GM12874 (cell line): ENCODE results near the gene CYP4F22.
A peak's percentile ranks its signal among the peaks of the same experiment; 100 is the strongest.

Experiments used
- CTCF ChIP-seq: IDR thresholded peaks from 2 replicates; pipeline ENCODE4 v1.5.1; 2011; ENCODE audit warnings: low read depth, mild to moderate bottlenecking, control low read depth, low read length, moderate library complexity; ENCODE audit not compliant: insufficient read depth

CYP4F22 gene

GRCh38 chr19:15508035-15508710 lies at the start of gene CYP4F22:
Gene CYP4F22, plus strand, starts transcription at chr19:15508525. Its CDS starts 16,812 bp downstream, at chr19:15525337.
- TF ChIP-seq CTCF = no peak

DNA sequence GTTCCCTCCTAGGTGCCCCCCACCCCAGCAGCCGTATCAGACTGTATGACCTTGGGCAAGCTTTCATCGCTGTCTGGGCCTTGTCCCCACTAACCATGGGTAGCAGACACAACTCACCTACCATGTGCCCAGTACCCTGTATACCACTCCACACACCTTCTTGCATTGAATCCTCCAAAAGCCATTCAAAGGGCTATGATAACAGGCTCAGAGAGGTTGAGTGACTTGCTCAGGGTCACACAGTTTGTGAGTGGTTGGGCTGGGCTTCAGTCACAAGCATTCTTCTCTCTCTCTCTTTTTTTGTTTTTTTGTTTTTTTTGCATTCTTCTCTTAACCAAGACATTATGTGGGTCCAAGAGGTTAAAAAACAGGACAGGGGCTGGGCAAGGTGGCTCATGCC lies 46.6 kb upstream of the CYP4F22 start:
- TF ChIP-seq CTCF = no peak

GRCh38 chr19:15463861-15464371 lies 44.4 kb upstream of the CYP4F22 start:
- 0 out of 2 replicates have a peak, but pooled peaks have one; percentile 28 for TF ChIP-seq CTCF

DNA sequence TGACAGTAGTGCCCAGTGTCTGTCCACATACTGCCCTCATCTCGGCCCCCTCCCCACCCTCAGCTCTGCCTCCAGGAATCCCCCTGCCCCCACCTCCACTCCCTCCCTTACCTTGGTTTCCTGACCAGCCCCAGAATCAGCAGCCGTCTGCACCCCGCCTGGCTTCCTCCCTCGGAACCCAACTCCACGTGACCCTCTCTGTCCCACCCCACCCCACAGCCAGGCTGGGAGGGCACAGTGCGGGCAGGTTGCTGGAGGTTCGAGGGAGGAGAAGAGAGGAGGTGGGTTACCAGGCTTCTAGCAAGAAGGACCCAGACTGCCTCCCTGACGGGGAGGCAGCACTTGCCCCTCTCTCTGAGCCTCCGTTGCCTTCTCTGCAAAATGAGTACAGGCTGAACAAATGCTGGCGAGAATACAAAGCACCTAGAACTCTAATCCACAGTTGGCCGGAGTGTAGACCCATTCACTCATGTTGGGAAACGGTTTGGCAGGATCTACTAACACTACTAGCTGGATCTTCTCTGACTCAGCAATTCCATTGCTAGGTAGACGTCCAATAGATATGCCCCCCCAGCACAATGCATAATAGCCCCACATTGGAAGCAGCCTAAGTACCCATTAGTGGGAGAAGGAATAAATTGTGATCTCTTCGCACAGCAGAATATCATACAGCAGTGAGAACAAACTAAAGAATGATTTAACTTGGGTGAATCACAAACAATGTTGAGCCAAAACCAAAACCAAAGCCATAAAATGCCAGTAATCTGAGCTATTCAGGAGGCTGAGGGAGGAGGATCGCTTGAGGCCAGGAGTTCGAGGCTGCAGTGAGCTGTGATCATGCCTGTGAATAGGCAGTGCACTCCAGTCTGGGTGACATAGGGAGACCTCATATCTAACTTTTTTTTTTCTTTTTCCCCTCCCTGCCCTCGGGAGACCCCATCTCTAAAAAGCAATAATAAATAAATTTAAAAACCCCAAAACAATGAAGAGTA lies 43.6 kb upstream of the CYP4F22 start, which contains the start of gene RASAL3:
TSS of gene RASAL3 (minus strand) at position 151 of the 992 bp plus-strand sequence. CDS start 186 bp downstream, outside the sequence.
- TF ChIP-seq CTCF = no peak

GRCh38 chr19:15466851-15467733 lies 41.2 kb upstream of the CYP4F22 start:
- no peak for TF ChIP-seq CTCF

DNA sequence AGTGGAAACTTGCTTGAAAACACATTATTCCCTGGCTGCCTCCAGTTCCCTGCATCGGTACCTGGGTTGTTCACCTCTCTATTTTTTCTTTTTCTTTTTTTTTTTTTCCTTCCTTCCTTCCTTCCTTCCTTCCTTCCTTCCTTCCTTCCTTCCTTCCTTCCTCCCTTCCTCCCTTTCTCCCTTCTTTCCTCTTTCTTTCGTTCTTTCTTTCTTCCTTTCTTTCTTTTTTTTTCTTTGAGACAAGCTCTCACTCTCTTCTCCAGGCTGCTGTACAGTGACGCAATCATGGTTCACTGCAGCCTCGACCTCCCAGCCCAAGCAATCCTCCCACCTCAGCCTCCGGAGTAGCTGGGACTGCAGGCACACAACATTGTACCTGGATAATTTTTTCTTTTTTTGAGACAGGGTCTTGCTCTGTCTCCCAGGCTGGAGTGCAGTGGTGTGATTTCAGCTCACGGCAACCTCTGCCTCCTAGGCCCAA lies 40.6 kb upstream of the CYP4F22 start:
- TF ChIP-seq CTCF = no peak
